ENCODE measurements around the gene MTFR2. TPM values are rescaled to one million over a fixed set of nuclear protein-coding genes. Genes with fewer than 3 reads are reported as not detected.

MTFR2 gene
- total RNA-seq, 2 donors from 2014 or later, result 0.41 TPM; not detected in 1

GRCh38 chr6:136252441-136252840 is 2.3 kb upstream of the MTFR2 start:
- Histone ChIP-seq H3K4me3 (no peak overlapping the region), H3K4me1 (ENCODE audit: control insufficient read depth in 1 of 2, low read depth in 2 of 2) (peaks cover 6 to 15% of the 10 kb centered on the region in 2 donors), H3K27ac (no peak overlapping the region), H3K27me3 (replicated peaks; ENCODE audit: insufficient read depth) (no peaks in the 10 kb centered on the region), H3K36me3 (no peaks in the 10 kb centered on the region), H3K9me3 (no peaks in the 10 kb centered on the region)
- TF ChIP-seq CTCF (IDR thresholded peaks at IDR 0.05), result no peak
- ATAC-seq (ENCODE audit: insufficient number of reproducible peaks, low FRiP score, low read depth), result no peak
- no peak for DNase-seq (ENCODE audit: low spot score)

DNA sequence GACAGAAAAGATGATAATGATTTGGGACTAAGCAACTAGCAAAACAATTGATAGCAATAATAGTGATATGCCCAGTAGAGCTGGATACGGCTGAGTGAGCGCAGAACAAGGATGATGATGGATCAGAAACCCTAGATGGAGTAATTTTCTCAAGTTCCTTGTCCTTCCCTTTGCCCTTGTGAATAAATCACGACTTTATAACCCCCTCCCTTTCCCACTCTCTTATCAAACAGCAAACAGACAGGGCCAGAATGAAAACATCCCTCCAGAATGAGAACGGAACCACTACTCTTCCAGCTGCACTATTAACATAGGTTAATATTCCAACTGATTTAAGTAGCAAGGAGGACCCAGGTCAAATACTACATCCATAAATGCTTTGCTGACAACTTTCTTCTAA is 1.3 kb upstream of the MTFR2 start:
- H3K4me3 ChIP-seq, result no peak overlapping the region
- no peaks in the 10 kb centered on the region for H3K9me3 ChIP-seq
- DNase-seq (ENCODE audit: low spot score) (no peak), ATAC-seq (ENCODE audit: insufficient number of reproducible peaks, low FRiP score, low read depth) (no peak)
- H3K36me3 ChIP-seq, result no peaks in the 10 kb centered on the region
- H3K27ac ChIP-seq, result no peak overlapping the region
- no peak for TF ChIP-seq CTCF (IDR thresholded peaks at IDR 0.05)
- peaks cover 6 to 15% of the 10 kb centered on the region in 2 donors for H3K4me1 ChIP-seq (ENCODE audit: control insufficient read depth in 1 of 2, low read depth in 2 of 2)
- H3K27me3 ChIP-seq (replicated peaks; ENCODE audit: insufficient read depth), result no peaks in the 10 kb centered on the region

- Histone ChIP-seq H3K36me3 (no peaks in the 10 kb centered on the region), H3K4me1 (ENCODE audit: control insufficient read depth in 1 of 2, low read depth in 2 of 2) (peaks cover 6 to 15% of the 10 kb centered on the region in 2 donors), H3K4me3 (peak overlapping the region; percentile 78), H3K27me3 (replicated peaks; ENCODE audit: insufficient read depth) (no peaks in the 10 kb centered on the region), H3K9me3 (no peaks in the 10 kb centered on the region), H3K27ac (no peak overlapping the region)
- DNase-seq (ENCODE audit: low spot score) (no peak), ATAC-seq (ENCODE audit: insufficient number of reproducible peaks, low FRiP score, low read depth) (no peak)
- TF ChIP-seq CTCF (IDR thresholded peaks at IDR 0.05), result no peak
These were observed 536 bp upstream of the MTFR2 start for GRCh38 chr6:136250686-136251008.

GRCh38 chr6:136249336-136249735 is 775 bp downstream of the MTFR2 start:
- Histone ChIP-seq H3K4me1 (ENCODE audit: control insufficient read depth in 1 of 2, low read depth in 2 of 2) (peaks cover 6 to 15% of the 10 kb centered on the region in 2 donors), H3K4me3 (peak overlapping the region; percentile 78), H3K9me3 (no peaks in the 10 kb centered on the region), H3K36me3 (no peaks in the 10 kb centered on the region), H3K27ac (no peak overlapping the region), H3K27me3 (replicated peaks; ENCODE audit: insufficient read depth) (no peaks in the 10 kb centered on the region)
- ATAC-seq (ENCODE audit: insufficient number of reproducible peaks, low FRiP score, low read depth) (no peak), DNase-seq (ENCODE audit: low spot score) (no peak)
- no peak for TF ChIP-seq CTCF (IDR thresholded peaks at IDR 0.05)

GRCh38 chr6:136244061-136244616 is 6.0 kb downstream of the MTFR2 start:
- DNase-seq (ENCODE audit: low spot score) (no peak), ATAC-seq (ENCODE audit: insufficient number of reproducible peaks, low FRiP score, low read depth) (no peak)
- H3K27me3 ChIP-seq (replicated peaks; ENCODE audit: insufficient read depth), result no peaks in the 10 kb centered on the region
- H3K9me3 ChIP-seq, result no peaks in the 10 kb centered on the region
- H3K27ac ChIP-seq, result no peak overlapping the region
- H3K4me1 ChIP-seq (ENCODE audit: control insufficient read depth in 1 of 2, low read depth in 2 of 2), result peaks cover 0 to under 1% of the 10 kb centered on the region in 2 donors
- H3K4me3 ChIP-seq, result no peak overlapping the region
- H3K36me3 ChIP-seq, result no peaks in the 10 kb centered on the region
- no peak for TF ChIP-seq CTCF (IDR thresholded peaks at IDR 0.05)
